K562 (cell line): ENCODE measurements around the gene PRR35. TPM values are rescaled to one million over a fixed set of nuclear protein-coding genes. Genes with fewer than 3 reads are reported as not detected.

Source experiments
- ARID1B ChIP-seq: fragments of 450-650 bp; IDR thresholded peaks from 2 replicates; pipeline ENCODE4 v1.6.1; 2016; ENCODE audit warnings: antibody characterized with exemption, mild to moderate bottlenecking, inconsistent platforms
- BRD4 ChIP-seq: fragments of 200-600 bp; sonication (generic); IDR thresholded peaks from 2 replicates; pipeline ENCODE4 v1.6.1; 2017; ENCODE audit warnings: inconsistent platforms
- EP400 ChIP-seq: fragments of 450-650 bp; IDR thresholded peaks from 2 replicates; pipeline ENCODE4 v1.6.1; 2017; ENCODE audit warnings: antibody characterized with exemption, mild to moderate bottlenecking, moderate library complexity
- FOS ChIP-seq: IDR thresholded peaks from 3 replicates; pipeline ENCODE4 v1.6.1; 2011; ENCODE audit not compliant: insufficient read length; ENCODE audit errors: extremely low read depth
- KAT2B ChIP-seq: IDR thresholded peaks from one replicate; pipeline ENCODE4 v1.6.1; 2012; ENCODE audit warnings: low read depth, mild to moderate bottlenecking, control low read depth, inconsistent platforms, low read length, moderate library complexity
- NFIX ChIP-seq: fragments of 250-450 bp; sonication (Bioruptor Pico); IDR thresholded peaks from 2 replicates; pipeline ENCODE4 v1.4.0; 2020; ENCODE audit warnings: low read depth, mild to moderate bottlenecking, moderate library complexity
- RBM25 ChIP-seq: fragments of 200-400 bp; formaldehyde crosslinking; IDR thresholded peaks from 2 replicates; pipeline ENCODE4 v1.6.1; 2018; ENCODE audit warnings: low read length, low read depth, moderate library complexity; ENCODE audit not compliant: severe bottlenecking
- RREB1 ChIP-seq: fragments of 250-450 bp; sonication (Bioruptor Pico); IDR thresholded peaks from 2 replicates; pipeline ENCODE4 v1.4.0; 2020
- TARDBP ChIP-seq: fragments of 450-650 bp; IDR thresholded peaks from 2 replicates; pipeline ENCODE4 v1.6.1; 2016
- ZNF133 ChIP-seq: fragments of 250-450 bp; sonication (Bioruptor Pico); IDR thresholded peaks from 2 replicates; pipeline ENCODE4 v1.4.0; 2020; ENCODE audit warnings: mild to moderate bottlenecking
- ZNF24 ChIP-seq: fragments of 450-650 bp; IDR thresholded peaks from 2 replicates; pipeline ENCODE4 v1.6.1; 2016
- ZNF551 ChIP-seq: fragments of 250-450 bp; sonication (Bioruptor Pico); IDR thresholded peaks from 2 replicates; pipeline ENCODE4 v1.5.0; 2021; ENCODE audit warnings: mild to moderate bottlenecking, moderate library complexity
- ZNF766 ChIP-seq: fragments of 200-800 bp; sonication (Bioruptor generic); conservative IDR thresholded peaks from 2 replicates; pipeline ENCODE4 v1.6.1; 2016; ENCODE audit warnings: missing genetic modification characterization, missing compliant biosample characterization
- polyA plus RNA-seq, 8 experiments: library from polyadenylated mRNA; depleted of rRNA in 4 of 8; stranded (reverse) in 5 of 8; unstranded in 3 of 8; fragments of >200 nt; fragmentation: Nextera tagmentation in 2 of 8; fragmentation: Illumina TruSeq in 1 of 8; extraction: Ambion mirVana in 2 of 8; extraction: Trizol in 1 of 8; gene quantifications; 2 replicates each; pipeline versions ENCODE4 v1.2.1 to v1.2.3, GENCODE V29; 2011 to 2014; ENCODE audit warnings: inconsistent platforms in 1 of 8, missing spikeins in 1 of 8
- total RNA-seq, 7 experiments: library from RNA; depleted of rRNA in 6 of 7; stranded (reverse); fragments of >200 nt in 6 of 7; fragmentation: Illumina TruSeq in 2 of 7; extraction: Trizol in 2 of 7; gene quantifications; 2 replicates each; pipeline versions ENCODE4 v1.2.1 to v1.2.3, GENCODE V29; 2011 to 2021; ENCODE audit warnings: low replicate concordance in 1 of 7
- TF ChIP-seq, protein P1 (sequence below), 2 experiments: fragments of 450-650 bp; IDR thresholded peaks; 2 replicates each; pipeline ENCODE4 v1.6.1; 2018; ENCODE audit warnings: mild to moderate bottlenecking in 2 of 2, low read depth in 1 of 2; ENCODE audit not compliant: partially characterized antibody in 2 of 2
- TF ChIP-seq, protein P2 (sequence below): sonication (generic); formaldehyde crosslinking; IDR thresholded peaks from 2 replicates; pipeline ENCODE4 v1.8.0; 2022; ENCODE audit warnings: mild to moderate bottlenecking, missing genetic modification reagents
- TF ChIP-seq, protein P3 (sequence below): fragments of 450-650 bp; IDR thresholded peaks from 2 replicates; pipeline ENCODE4 v1.6.1; 2016; ENCODE audit warnings: mild to moderate bottlenecking

The PRR35 gene
- total and polyA plus RNA-seq, 9 of the 15 experiments (the other 6 are each of a cell fraction or from before 2014, with no cell fraction given): 0.17 to 0.45 (median 0.21) TPM; not detected in 5

DNA sequence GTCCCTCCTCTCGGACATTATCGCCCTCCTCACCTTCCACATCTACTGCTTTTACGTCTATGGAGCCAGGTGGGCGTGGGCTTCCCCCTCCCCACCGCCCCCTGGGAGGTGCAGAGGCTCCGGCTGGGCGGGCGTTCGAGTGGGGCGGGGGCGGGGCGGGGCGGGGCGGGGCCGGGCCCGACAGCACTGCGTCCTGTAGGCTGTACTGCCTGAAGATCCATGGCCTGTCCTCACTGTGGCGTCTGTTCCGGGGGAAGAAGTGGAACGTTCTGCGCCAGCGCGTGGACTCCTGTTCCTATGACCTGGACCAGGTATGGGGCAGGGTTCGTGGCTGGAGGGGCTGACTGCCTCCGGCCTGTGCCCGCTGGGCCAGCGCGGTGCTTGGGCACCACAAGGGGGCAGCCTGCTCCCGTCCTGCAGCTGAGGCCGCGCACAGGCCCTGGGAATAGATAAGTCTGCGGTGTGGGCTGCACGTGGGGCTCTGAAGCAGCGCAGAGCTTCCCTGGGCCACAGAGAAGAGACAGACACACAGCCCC lies 18.7 kb downstream of the PRR35 start (continued):
- TF ChIP-seq, protein P1, sequence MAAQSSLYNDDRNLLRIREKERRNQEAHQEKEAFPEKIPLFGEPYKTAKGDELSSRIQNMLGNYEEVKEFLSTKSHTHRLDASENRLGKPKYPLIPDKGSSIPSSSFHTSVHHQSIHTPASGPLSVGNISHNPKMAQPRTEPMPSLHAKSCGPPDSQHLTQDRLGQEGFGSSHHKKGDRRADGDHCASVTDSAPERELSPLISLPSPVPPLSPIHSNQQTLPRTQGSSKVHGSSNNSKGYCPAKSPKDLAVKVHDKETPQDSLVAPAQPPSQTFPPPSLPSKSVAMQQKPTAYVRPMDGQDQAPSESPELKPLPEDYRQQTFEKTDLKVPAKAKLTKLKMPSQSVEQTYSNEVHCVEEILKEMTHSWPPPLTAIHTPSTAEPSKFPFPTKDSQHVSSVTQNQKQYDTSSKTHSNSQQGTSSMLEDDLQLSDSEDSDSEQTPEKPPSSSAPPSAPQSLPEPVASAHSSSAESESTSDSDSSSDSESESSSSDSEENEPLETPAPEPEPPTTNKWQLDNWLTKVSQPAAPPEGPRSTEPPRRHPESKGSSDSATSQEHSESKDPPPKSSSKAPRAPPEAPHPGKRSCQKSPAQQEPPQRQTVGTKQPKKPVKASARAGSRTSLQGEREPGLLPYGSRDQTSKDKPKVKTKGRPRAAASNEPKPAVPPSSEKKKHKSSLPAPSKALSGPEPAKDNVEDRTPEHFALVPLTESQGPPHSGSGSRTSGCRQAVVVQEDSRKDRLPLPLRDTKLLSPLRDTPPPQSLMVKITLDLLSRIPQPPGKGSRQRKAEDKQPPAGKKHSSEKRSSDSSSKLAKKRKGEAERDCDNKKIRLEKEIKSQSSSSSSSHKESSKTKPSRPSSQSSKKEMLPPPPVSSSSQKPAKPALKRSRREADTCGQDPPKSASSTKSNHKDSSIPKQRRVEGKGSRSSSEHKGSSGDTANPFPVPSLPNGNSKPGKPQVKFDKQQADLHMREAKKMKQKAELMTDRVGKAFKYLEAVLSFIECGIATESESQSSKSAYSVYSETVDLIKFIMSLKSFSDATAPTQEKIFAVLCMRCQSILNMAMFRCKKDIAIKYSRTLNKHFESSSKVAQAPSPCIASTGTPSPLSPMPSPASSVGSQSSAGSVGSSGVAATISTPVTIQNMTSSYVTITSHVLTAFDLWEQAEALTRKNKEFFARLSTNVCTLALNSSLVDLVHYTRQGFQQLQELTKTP (IDR thresholded peaks at IDR 0.05; ENCODE audit: low read depth in 1 of 2, partially characterized antibody in 2 of 2): no peak
- TF ChIP-seq ZNF24 (0 out of 2 replicates have a peak, but pooled peaks have one; percentile 10), KAT2B (no peak), ZNF133 (CRISPR knock-in tag) (no peak), RBM25 (no peak), FOS (no peak), TARDBP (peak; percentile 76), BRD4 (no peak), EP400 (peak; percentile 86), NFIX (CRISPR knock-in tag) (no peak), ARID1B (peak; percentile 63), ZNF766 (CRISPR knock-in tag) (no peak), ZNF551 (CRISPR knock-in tag) (no peak), RREB1 (no peak)
- TF ChIP-seq, protein P2, sequence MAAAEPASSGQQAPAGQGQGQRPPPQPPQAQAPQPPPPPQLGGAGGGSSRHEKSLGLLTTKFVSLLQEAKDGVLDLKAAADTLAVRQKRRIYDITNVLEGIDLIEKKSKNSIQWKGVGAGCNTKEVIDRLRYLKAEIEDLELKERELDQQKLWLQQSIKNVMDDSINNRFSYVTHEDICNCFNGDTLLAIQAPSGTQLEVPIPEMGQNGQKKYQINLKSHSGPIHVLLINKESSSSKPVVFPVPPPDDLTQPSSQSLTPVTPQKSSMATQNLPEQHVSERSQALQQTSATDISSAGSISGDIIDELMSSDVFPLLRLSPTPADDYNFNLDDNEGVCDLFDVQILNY: 0 out of 2 replicates have a peak, but pooled peaks have one; percentile 46
- TF ChIP-seq, protein P3, sequence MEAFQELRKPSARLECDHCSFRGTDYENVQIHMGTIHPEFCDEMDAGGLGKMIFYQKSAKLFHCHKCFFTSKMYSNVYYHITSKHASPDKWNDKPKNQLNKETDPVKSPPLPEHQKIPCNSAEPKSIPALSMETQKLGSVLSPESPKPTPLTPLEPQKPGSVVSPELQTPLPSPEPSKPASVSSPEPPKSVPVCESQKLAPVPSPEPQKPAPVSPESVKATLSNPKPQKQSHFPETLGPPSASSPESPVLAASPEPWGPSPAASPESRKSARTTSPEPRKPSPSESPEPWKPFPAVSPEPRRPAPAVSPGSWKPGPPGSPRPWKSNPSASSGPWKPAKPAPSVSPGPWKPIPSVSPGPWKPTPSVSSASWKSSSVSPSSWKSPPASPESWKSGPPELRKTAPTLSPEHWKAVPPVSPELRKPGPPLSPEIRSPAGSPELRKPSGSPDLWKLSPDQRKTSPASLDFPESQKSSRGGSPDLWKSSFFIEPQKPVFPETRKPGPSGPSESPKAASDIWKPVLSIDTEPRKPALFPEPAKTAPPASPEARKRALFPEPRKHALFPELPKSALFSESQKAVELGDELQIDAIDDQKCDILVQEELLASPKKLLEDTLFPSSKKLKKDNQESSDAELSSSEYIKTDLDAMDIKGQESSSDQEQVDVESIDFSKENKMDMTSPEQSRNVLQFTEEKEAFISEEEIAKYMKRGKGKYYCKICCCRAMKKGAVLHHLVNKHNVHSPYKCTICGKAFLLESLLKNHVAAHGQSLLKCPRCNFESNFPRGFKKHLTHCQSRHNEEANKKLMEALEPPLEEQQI: no peak
